Fibroblast of lung (primary cell): ENCODE data around the gene MAP3K4. TPM values are rescaled to one million over a fixed set of nuclear protein-coding genes. Genes with fewer than 3 reads are reported as not detected.

Experiments
- DNase-seq, 2 donors: peaks; one replicate each; pipeline versions ENCODE4 v3.0.0 to v3.0.0-alpha.2; 2010; ENCODE audit warnings: low read depth in 2 of 2
- H2AFZ ChIP-seq: 2 replicates; pipeline ENCODE4 v1.5.1; 2012; ENCODE audit warnings: low read length, control low read depth, inconsistent platforms
- H3K27ac ChIP-seq: 2 replicates; pipeline ENCODE4 v1.5.1; 2011; ENCODE audit warnings: low read length, control low read depth; ENCODE audit not compliant: insufficient read depth
- H3K27me3 ChIP-seq: 2 replicates; pipeline ENCODE4 v1.5.1; 2011; ENCODE audit warnings: mild to moderate bottlenecking, low read length; ENCODE audit not compliant: control insufficient read depth, insufficient read depth
- H3K36me3 ChIP-seq: 2 replicates; pipeline ENCODE4 v1.5.1; 2011; ENCODE audit warnings: low read length; ENCODE audit not compliant: control insufficient read depth, insufficient read depth
- H3K4me1 ChIP-seq: 2 replicates; pipeline ENCODE4 v1.5.1; 2011; ENCODE audit warnings: low read length; ENCODE audit not compliant: control insufficient read depth, insufficient read depth; ENCODE audit errors: extremely low read depth
- H3K4me2 ChIP-seq: 2 replicates; pipeline ENCODE4 v1.5.1; 2011; ENCODE audit warnings: low read length, control low read depth; ENCODE audit not compliant: insufficient read depth; ENCODE audit errors: extremely low read depth
- H3K4me3 ChIP-seq, 4 experiments: fragments of 200-600 bp in 1 of 4; sonication (generic) in 1 of 4; replicated peaks in 1 of 4; 2 replicates each; pipeline ENCODE4 v1.5.1; 2011 to 2016; ENCODE audit warnings: low read length in 4 of 4, low read depth in 3 of 4, mild to moderate bottlenecking in 3 of 4, control low read depth in 2 of 4, inconsistent platforms in 1 of 4, mixed read lengths in 1 of 4; ENCODE audit not compliant: insufficient read depth in 1 of 4; ENCODE audit errors: control extremely low read depth in 1 of 4
- H3K79me2 ChIP-seq: 2 replicates; pipeline ENCODE4 v1.5.1; 2012; ENCODE audit warnings: mild to moderate bottlenecking, low read length, inconsistent platforms; ENCODE audit not compliant: control insufficient read depth, insufficient read depth
- H3K9ac ChIP-seq: 2 replicates; pipeline ENCODE4 v1.5.1; 2011; ENCODE audit warnings: mild to moderate bottlenecking, low read length, control low read depth; ENCODE audit not compliant: insufficient read depth
- H3K9me3 ChIP-seq: 2 replicates; pipeline ENCODE4 v1.5.1; 2012; ENCODE audit warnings: low read depth, low read length; ENCODE audit not compliant: control insufficient read depth, insufficient read depth
- H4K20me1 ChIP-seq: 2 replicates; pipeline ENCODE4 v1.5.1; 2011; ENCODE audit warnings: low read length; ENCODE audit not compliant: control insufficient read depth, insufficient read depth; ENCODE audit errors: extremely low read depth
- CTCF ChIP-seq, 2 donors: IDR thresholded peaks in 1 of 2; conservative IDR thresholded peaks in 1 of 2; 1 replicate in 1 of 2; 2 replicates in 1 of 2; pipeline ENCODE4 v1.5.1; 2011 to 2012; ENCODE audit warnings: low read length in 2 of 2, control low read depth in 1 of 2, inconsistent platforms in 1 of 2, low read depth in 1 of 2, mild to moderate bottlenecking in 1 of 2
- EZH2 ChIP-seq: IDR thresholded peaks from 2 replicates; pipeline ENCODE4 v1.5.1; 2012; ENCODE audit warnings: low read length, control low read depth, mild to moderate bottlenecking; ENCODE audit errors: missing control alignments
- polyA plus RNA-seq, 2 donors: library from polyadenylated mRNA; depleted of rRNA in 1 of 2; stranded (reverse) in 1 of 2; unstranded in 1 of 2; fragments of >200 nt; gene quantifications; 2 replicates each; pipeline ENCODE4 v1.2.1, GENCODE V29; 2011 to 2012; ENCODE audit warnings: missing spikeins in 1 of 2
- total RNA-seq: library from RNA; depleted of rRNA; stranded (reverse); fragments of >200 nt; gene quantifications from 2 replicates; pipeline ENCODE4 v1.2.1, GENCODE V29; 2014

MAP3K4 gene
- total and polyA plus RNA-seq, 2 donors (not counting 1 experiment from before 2014, with no cell fraction given): 9.1 to 44.4 TPM

- TF ChIP-seq EZH2: no peak
- no peak for TF ChIP-seq CTCF (conservative IDR thresholded peaks at IDR 0.05 in 1 of 2, IDR thresholded peaks at IDR 0.05 in 1 of 2; ENCODE audit: low read depth in 1 of 2, low read length in 2 of 2)
- no peak overlapping the region for H3K4me2 ChIP-seq
- no peaks in the 10 kb centered on the region for H3K4me1 ChIP-seq
- no peak overlapping the region for H3K9ac ChIP-seq
- H3K36me3 ChIP-seq: peaks cover 2% of the 10 kb centered on the region
- no peak overlapping the region for H3K27ac ChIP-seq
- no peaks in the 10 kb centered on the region for H3K27me3 ChIP-seq
- no peak for DNase-seq
- H2AFZ ChIP-seq: no peak overlapping the region
- no peaks in the 10 kb centered on the region for H3K9me3 ChIP-seq
- H3K4me3 ChIP-seq: no peak overlapping the region
- H4K20me1 ChIP-seq: no peaks in the 10 kb centered on the region
- H3K79me2 ChIP-seq: no peaks in the 10 kb centered on the region
These were observed 147.2 kb downstream of the MAP3K4 start for GRCh38 chr6:161138543-161139303.

GRCh38 chr6:161139304-161139765, 147.8 kb downstream of the MAP3K4 start:
- no peaks in the 10 kb centered on the region for H3K4me1 ChIP-seq
- no peak overlapping the region for H3K9ac ChIP-seq
- no peak for DNase-seq
- no peak overlapping the region for H3K27ac ChIP-seq
- H3K27me3 ChIP-seq: no peaks in the 10 kb centered on the region
- H3K9me3 ChIP-seq: no peaks in the 10 kb centered on the region
- TF ChIP-seq CTCF (conservative IDR thresholded peaks at IDR 0.05 in 1 of 2, IDR thresholded peaks at IDR 0.05 in 1 of 2; ENCODE audit: low read depth in 1 of 2, low read length in 2 of 2) (no peak), EZH2 (no peak)
- H3K36me3 ChIP-seq: peaks cover 2% of the 10 kb centered on the region
- H2AFZ ChIP-seq: no peak overlapping the region
- H3K4me2 ChIP-seq: no peak overlapping the region
- no peak overlapping the region for H3K4me3 ChIP-seq
- H4K20me1 ChIP-seq: no peaks in the 10 kb centered on the region
- no peaks in the 10 kb centered on the region for H3K79me2 ChIP-seq

GRCh38 chr6:161139766-161140553, 148.4 kb downstream of the MAP3K4 start:
- Histone ChIP-seq H3K27ac (no peak overlapping the region), H3K9me3 (no peaks in the 10 kb centered on the region), H4K20me1 (no peaks in the 10 kb centered on the region), H3K9ac (no peak overlapping the region), H3K4me1 (no peaks in the 10 kb centered on the region), H3K4me3 (no peak overlapping the region), H3K79me2 (no peaks in the 10 kb centered on the region), H3K36me3 (peaks cover 2% of the 10 kb centered on the region), H3K4me2 (no peak overlapping the region), H3K27me3 (no peaks in the 10 kb centered on the region), H2AFZ (no peak overlapping the region)
- TF ChIP-seq EZH2 (no peak), CTCF (conservative IDR thresholded peaks at IDR 0.05 in 1 of 2, IDR thresholded peaks at IDR 0.05 in 1 of 2; ENCODE audit: low read depth in 1 of 2, low read length in 2 of 2) (no peak)
- DNase-seq: peak in 1 of 2 donors; percentile 21
